ENCODE measurements around the gene TUBA1A. TPM values are rescaled to one million over a fixed set of nuclear protein-coding genes. Genes with fewer than 3 reads are reported as not detected.
"Not testable (repeated sequence)": the region's sequence is repeated elsewhere in the genome, so short reads cannot be mapped to it uniquely, and the experiment has no call there.

The TUBA1A gene
- total RNA-seq, 1 experiment from 2014 or later = 9.8 TPM

GRCh38 chr12:49197256-49197655, 8.4 kb upstream of the TUBA1A start:
- H3K9me3 Mint-ChIP-seq (ENCODE audit: unreplicated experiment) = no peaks in the 10 kb centered on the region
- H3K27me3 Mint-ChIP-seq (ENCODE audit: insufficient read depth, unreplicated experiment) = peaks cover 11% of the 10 kb centered on the region
- DNase-seq (ENCODE audit: unreplicated experiment) = no peak
- H3K4me1 Mint-ChIP-seq (ENCODE audit: insufficient read depth, unreplicated experiment) = peaks cover 16% of the 10 kb centered on the region
- CTCF ChIA-PET = interaction anchor here (0.6 kb wide), 2 partner anchors 161 to 1287 kb away, joined by 3 read pairs; no protein-coding TSS in a partner anchor
- intact Hi-C loops (cut with micrococcal nuclease) = no loop called here
- no peak overlapping the region for H3K27ac Mint-ChIP-seq (ENCODE audit: low read depth, unreplicated experiment)
- H3K4me3 Mint-ChIP-seq (ENCODE audit: unreplicated experiment) = no peak overlapping the region
- TF ChIP-seq, protein P1, sequence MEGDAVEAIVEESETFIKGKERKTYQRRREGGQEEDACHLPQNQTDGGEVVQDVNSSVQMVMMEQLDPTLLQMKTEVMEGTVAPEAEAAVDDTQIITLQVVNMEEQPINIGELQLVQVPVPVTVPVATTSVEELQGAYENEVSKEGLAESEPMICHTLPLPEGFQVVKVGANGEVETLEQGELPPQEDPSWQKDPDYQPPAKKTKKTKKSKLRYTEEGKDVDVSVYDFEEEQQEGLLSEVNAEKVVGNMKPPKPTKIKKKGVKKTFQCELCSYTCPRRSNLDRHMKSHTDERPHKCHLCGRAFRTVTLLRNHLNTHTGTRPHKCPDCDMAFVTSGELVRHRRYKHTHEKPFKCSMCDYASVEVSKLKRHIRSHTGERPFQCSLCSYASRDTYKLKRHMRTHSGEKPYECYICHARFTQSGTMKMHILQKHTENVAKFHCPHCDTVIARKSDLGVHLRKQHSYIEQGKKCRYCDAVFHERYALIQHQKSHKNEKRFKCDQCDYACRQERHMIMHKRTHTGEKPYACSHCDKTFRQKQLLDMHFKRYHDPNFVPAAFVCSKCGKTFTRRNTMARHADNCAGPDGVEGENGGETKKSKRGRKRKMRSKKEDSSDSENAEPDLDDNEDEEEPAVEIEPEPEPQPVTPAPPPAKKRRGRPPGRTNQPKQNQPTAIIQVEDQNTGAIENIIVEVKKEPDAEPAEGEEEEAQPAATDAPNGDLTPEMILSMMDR (IDR thresholded peaks at IDR 0.05; ENCODE audit: unreplicated experiment) = no peak
- H3K36me3 Mint-ChIP-seq (ENCODE audit: insufficient read depth, unreplicated experiment) = no peaks in the 10 kb centered on the region
- no TSS peak for BruUV-seq (replicated peaks)
- POLR2A ChIA-PET = interaction anchor here (1.2 to 1.7 kb wide), 3 partner anchors 8 to 19 kb away, joined by 4 to 5 read pairs (median 5); partner anchors contain the start of gene TUBA1A

DNA sequence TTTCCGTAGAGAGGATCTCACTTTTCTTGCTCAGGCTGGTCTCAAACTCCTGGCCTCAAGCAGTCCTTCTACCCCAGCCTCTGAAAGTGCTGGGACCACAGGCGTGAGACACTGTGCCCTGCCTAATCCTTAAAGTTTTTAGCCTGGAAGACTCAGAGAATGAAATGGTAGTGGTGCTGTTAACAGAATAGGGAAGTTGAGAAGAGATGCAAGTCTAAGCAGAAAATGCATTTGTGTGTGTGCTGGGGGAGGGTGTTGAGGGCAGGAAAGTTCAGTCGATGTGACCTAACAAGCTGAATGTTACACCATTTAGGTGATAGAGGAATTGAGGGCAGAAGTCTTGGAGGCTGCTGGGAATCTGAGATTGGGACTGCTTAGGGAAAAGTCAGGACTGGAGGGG, 6.9 kb upstream of the TUBA1A start:
- intact Hi-C loops (cut with micrococcal nuclease) = no loop called here
- TF ChIP-seq, protein P1 (IDR thresholded peaks at IDR 0.05; ENCODE audit: unreplicated experiment) = no peak
- ChIA-PET CTCF (interaction anchor here (0.5 kb wide), 1 partner anchor 65 kb away, joined by 4 read pairs; the partner anchor contains the start of gene TUBA1B), POLR2A (no interaction called here)
- BruUV-seq (replicated peaks) = no TSS peak
- Mint-ChIP-seq H3K4me1 (ENCODE audit: insufficient read depth, unreplicated experiment) (peaks cover 6% of the 10 kb centered on the region), H3K9me3 (ENCODE audit: unreplicated experiment) (no peaks in the 10 kb centered on the region), H3K36me3 (ENCODE audit: insufficient read depth, unreplicated experiment) (no peaks in the 10 kb centered on the region), H3K27me3 (ENCODE audit: insufficient read depth, unreplicated experiment) (peaks cover 22% of the 10 kb centered on the region), H3K4me3 (ENCODE audit: unreplicated experiment) (no peak overlapping the region), H3K27ac (ENCODE audit: low read depth, unreplicated experiment) (no peak overlapping the region)
- DNase-seq (ENCODE audit: unreplicated experiment) = no peak

GRCh38 chr12:49193746-49194145, 4.9 kb upstream of the TUBA1A start:
- Mint-ChIP-seq H3K4me1 (ENCODE audit: insufficient read depth, unreplicated experiment) (peaks cover 10% of the 10 kb centered on the region), H3K27me3 (ENCODE audit: insufficient read depth, unreplicated experiment) (peaks cover 22% of the 10 kb centered on the region)
- H3K36me3 Mint-ChIP-seq (ENCODE audit: insufficient read depth, unreplicated experiment); H3K27ac Mint-ChIP-seq (ENCODE audit: low read depth, unreplicated experiment); intact Hi-C loops (cut with micrococcal nuclease); BruUV-seq (replicated peaks); DNase-seq (ENCODE audit: unreplicated experiment); H3K9me3 Mint-ChIP-seq (ENCODE audit: unreplicated experiment); H3K4me3 Mint-ChIP-seq (ENCODE audit: unreplicated experiment): not testable (repeated sequence)
- CTCF ChIA-PET = interaction anchor here (0.7 kb wide), 1 partner anchor 39 kb away, joined by 3 read pairs; no protein-coding TSS in a partner anchor
- POLR2A ChIA-PET = interaction anchor here (1.4 kb wide), 1 partner anchor 8 kb away, joined by 4 read pairs; no protein-coding TSS in a partner anchor

- Mint-ChIP-seq H3K4me1 (ENCODE audit: insufficient read depth, unreplicated experiment) (peaks cover 12% of the 10 kb centered on the region), H3K27ac (ENCODE audit: low read depth, unreplicated experiment) (peak overlapping the region; percentile 14), H3K27me3 (ENCODE audit: insufficient read depth, unreplicated experiment) (peaks cover 22% of the 10 kb centered on the region)
- CTCF ChIA-PET = interaction anchor here (0.6 kb wide), 1 partner anchor 111 kb away, joined by 3 read pairs; no protein-coding TSS in a partner anchor
- POLR2A ChIA-PET; DNase-seq (ENCODE audit: unreplicated experiment); H3K36me3 Mint-ChIP-seq (ENCODE audit: insufficient read depth, unreplicated experiment); intact Hi-C loops (cut with micrococcal nuclease); BruUV-seq (replicated peaks); H3K9me3 Mint-ChIP-seq (ENCODE audit: unreplicated experiment); H3K4me3 Mint-ChIP-seq (ENCODE audit: unreplicated experiment): not testable (repeated sequence)
These were observed 2.6 kb upstream of the TUBA1A start for GRCh38 chr12:49191498-49191897.

DNA sequence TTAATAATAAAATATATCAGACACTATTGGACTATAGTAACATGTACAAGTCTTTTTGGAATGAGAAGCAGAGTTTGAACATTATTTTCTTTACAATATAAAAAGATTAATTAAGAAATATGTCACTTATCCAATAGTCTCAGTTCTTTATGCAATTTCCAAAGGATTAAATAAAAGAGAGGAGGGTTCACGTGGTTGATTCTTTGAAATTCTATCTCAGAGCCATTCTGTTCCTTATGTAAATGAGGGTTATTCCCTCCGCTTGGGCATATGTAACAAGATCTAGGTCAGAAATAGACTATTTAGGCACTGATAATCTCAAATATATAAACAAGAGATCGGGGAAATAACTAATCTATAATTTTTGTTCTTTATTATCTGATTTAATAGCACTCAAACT, 2.1 kb upstream of the TUBA1A start:
- POLR2A ChIA-PET = interaction anchor here (1.5 kb wide), 1 partner anchor 73 kb away, joined by 4 read pairs; no protein-coding TSS in a partner anchor
- peaks cover 22% of the 10 kb centered on the region for H3K27me3 Mint-ChIP-seq (ENCODE audit: insufficient read depth, unreplicated experiment)
- DNase-seq (ENCODE audit: unreplicated experiment) = no peak

More for the DNA sequence above, 2.1 kb upstream of the TUBA1A start:
- BruUV-seq (replicated peaks) = no TSS peak
- H3K4me1 Mint-ChIP-seq (ENCODE audit: insufficient read depth, unreplicated experiment) = peaks cover 12% of the 10 kb centered on the region
- H3K36me3 Mint-ChIP-seq (ENCODE audit: insufficient read depth, unreplicated experiment) = peaks cover 6% of the 10 kb centered on the region
- no peak overlapping the region for H3K4me3 Mint-ChIP-seq (ENCODE audit: unreplicated experiment)
- TF ChIP-seq, protein P1 (IDR thresholded peaks at IDR 0.05; ENCODE audit: unreplicated experiment) = no peak
- no peaks in the 10 kb centered on the region for H3K9me3 Mint-ChIP-seq (ENCODE audit: unreplicated experiment)
- no peak overlapping the region for H3K27ac Mint-ChIP-seq (ENCODE audit: low read depth, unreplicated experiment)
- CTCF ChIA-PET = no interaction called here
- intact Hi-C loops (cut with micrococcal nuclease) = no loop called here
